DOHH2 (cell line): ENCODE data around the gene GALR2.

ENCODE experiments used
- CTCF ChIP-seq: fragments of 200-600 bp; sonication (generic); IDR thresholded peaks from one replicate; pipeline ENCODE4 v1.5.1; 2014; ENCODE audit warnings: antibody characterized with exemption, mild to moderate bottlenecking, low read depth, low read length; ENCODE audit not compliant: poor library complexity, severe bottlenecking
- EZH2phosphoT487 ChIP-seq: fragments of 200-600 bp; sonication (generic); IDR thresholded peaks from 2 replicates; pipeline ENCODE4 v1.6.1; 2017; ENCODE audit warnings: borderline replicate concordance, mild to moderate bottlenecking, antibody characterized with exemption, low read length, moderate library complexity, mixed read lengths

GRCh38 chr17:76085066-76085730 is 10.6 kb downstream of the GALR2 start:
- TF ChIP-seq EZH2phosphoT487 (no peak), CTCF (no peak)
